H1 (cell line): Measurements from ENCODE around the gene BBS7. TPM values are rescaled to one million over a fixed set of nuclear protein-coding genes. Genes with fewer than 3 reads are reported as not detected.

ENCODE experiments used
- CTCF ChIA-PET: fragments of 300-600 bp; sonication (Branson Sonifier 250); formaldehyde crosslinking; loops from one replicate; lab custom pipeline; 2021; ENCODE audit not compliant: partially characterized antibody; lab: Charles Lee
- POLR2A ChIA-PET: fragments of 300-600 bp; sonication (Branson Sonifier 250); formaldehyde crosslinking; loops from one replicate; lab custom pipeline; 2021; ENCODE audit warnings: inconsistent platforms; ENCODE audit not compliant: partially characterized antibody; lab: Charles Lee
- DNase-seq, 2 experiments: peaks; one replicate each; pipeline versions ENCODE4 v3.0.0 to v3.0.0-alpha.2; 2010 to 2022; ENCODE audit warnings: low spot score in 2 of 2, low read depth in 1 of 2, mixed read lengths in 1 of 2
- FAIRE-seq: peaks from 2 replicates; lab custom pipeline; 2011; peaks lifted over from hg19 to GRCh38; lab: Jason Lieb, UNC
- H2AFZ ChIP-seq: 2 replicates; pipeline ENCODE4 v1.8.1; 2012; ENCODE audit warnings: low read length, inconsistent platforms
- H2AK5ac ChIP-seq: 2 replicates; pipeline ENCODE4 v1.6.1; 2013; ENCODE audit warnings: low read depth, low read length
- H2BK120ac ChIP-seq: replicated peaks from 2 replicates; pipeline ENCODE3; 2013; ENCODE audit warnings: low read depth, low read length, inconsistent platforms
- H2BK12ac ChIP-seq: 2 replicates; pipeline ENCODE4 v1.6.1; 2013; ENCODE audit warnings: low read depth, low read length
- H2BK15ac ChIP-seq: 2 replicates; pipeline ENCODE4 v1.6.1; 2013; ENCODE audit warnings: low read length
- H2BK20ac ChIP-seq: 2 replicates; pipeline ENCODE4 v1.6.1; 2013; ENCODE audit warnings: low read length
- H2BK5ac ChIP-seq: 2 replicates; pipeline ENCODE4 v1.6.1; 2013; ENCODE audit warnings: low read depth, low read length
- H3K14ac ChIP-seq: 2 replicates; pipeline ENCODE4 v1.6.1; 2013; ENCODE audit warnings: inconsistent platforms; ENCODE audit not compliant: insufficient read length
- H3K18ac ChIP-seq: 2 replicates; pipeline ENCODE4 v1.6.1; 2013; ENCODE audit warnings: low read length; ENCODE audit errors: extremely low read depth
- H3K23ac ChIP-seq: 2 replicates; pipeline ENCODE4 v1.6.1; 2013; ENCODE audit warnings: inconsistent platforms; ENCODE audit not compliant: insufficient read length
- H3K23me2 ChIP-seq: 2 replicates; pipeline ENCODE4 v1.6.1; 2013; ENCODE audit warnings: low read depth, low read length
- H3K27ac ChIP-seq: 2 replicates; pipeline ENCODE4 v1.6.1; 2011; ENCODE audit warnings: low read depth, low read length, inconsistent platforms
- H3K27me3 ChIP-seq, 4 experiments: replicated peaks in 1 of 4; 1 replicate in 1 of 4; 2 replicates in 3 of 4; pipeline versions ENCODE4 v1.6.1 to v1.8.1; 2011 to 2013; ENCODE audit warnings: low read length in 3 of 4, mild to moderate bottlenecking in 3 of 4, inconsistent platforms in 2 of 4, mixed read lengths in 2 of 4, moderate library complexity in 1 of 4; ENCODE audit not compliant: control insufficient read depth in 3 of 4, insufficient read depth in 3 of 4; ENCODE audit errors: extremely low read depth in 1 of 4
- H3K36me3 ChIP-seq, 4 experiments: 2 replicates each; pipeline versions ENCODE4 v1.6.1 to v1.8.1; 2011 to 2013; ENCODE audit warnings: mild to moderate bottlenecking in 4 of 4, low read length in 3 of 4, moderate library complexity in 2 of 4, control low read depth in 1 of 4, inconsistent platforms in 1 of 4; ENCODE audit not compliant: insufficient read depth in 4 of 4, control insufficient read depth in 2 of 4
- H3K4ac ChIP-seq: replicated peaks from 2 replicates; pipeline ENCODE3; 2013; ENCODE audit warnings: low read length, low read depth, mixed read lengths, inconsistent platforms; ENCODE audit not compliant: insufficient read length
- H3K4me1 ChIP-seq, 4 experiments: replicated peaks in 1 of 4; 1 replicate in 1 of 4; 2 replicates in 3 of 4; pipeline versions ENCODE4 v1.6.1 to v1.8.1; 2011 to 2013; ENCODE audit warnings: low read length in 3 of 4, inconsistent platforms in 2 of 4, mixed read lengths in 1 of 4; ENCODE audit not compliant: insufficient read depth in 4 of 4, control insufficient read depth in 3 of 4
- H3K4me2 ChIP-seq, 2 experiments: 2 replicates each; pipeline versions ENCODE4 v1.6.1 to v1.8.1; 2011 to 2013; ENCODE audit warnings: low read depth in 2 of 2, low read length in 2 of 2, control low read depth in 1 of 2, inconsistent platforms in 1 of 2, mild to moderate bottlenecking in 1 of 2; ENCODE audit not compliant: insufficient read depth in 1 of 2
- H3K4me3 ChIP-seq, 4 experiments: fragments of 200-600, 300-600 bp in 1 of 4; sonication (generic), shearing (Covaris generic), sonication (Bioruptor Twin) in 1 of 4; 2 replicates each; pipeline versions ENCODE4 v1.5.1 to v1.8.1; 2011 to 2016; ENCODE audit warnings: low read length in 4 of 4, low read depth in 3 of 4, control low read depth in 2 of 4, inconsistent platforms in 2 of 4, mild to moderate bottlenecking in 2 of 4, mixed read lengths in 1 of 4, moderate library complexity in 1 of 4; ENCODE audit not compliant: insufficient read depth in 2 of 4; ENCODE audit errors: extremely low read depth in 1 of 4
- H3K56ac ChIP-seq: replicated peaks from 2 replicates; pipeline ENCODE3; 2013; ENCODE audit warnings: low read depth, mild to moderate bottlenecking, mixed read lengths, low read length, inconsistent platforms; ENCODE audit not compliant: insufficient read length
- H3K79me1 ChIP-seq: 2 replicates; pipeline ENCODE4 v1.6.1; 2013; ENCODE audit warnings: low read depth, low read length, control low read depth
- H3K79me2 ChIP-seq, 2 experiments: 2 replicates each; pipeline versions ENCODE4 v1.6.1 to v1.8.1; 2012 to 2013; ENCODE audit warnings: low read length in 2 of 2, mild to moderate bottlenecking in 2 of 2, inconsistent platforms in 1 of 2; ENCODE audit not compliant: insufficient read depth in 2 of 2, control insufficient read depth in 1 of 2
- H3K9ac ChIP-seq, 4 experiments: replicated peaks in 1 of 4; 1 replicate in 1 of 4; 2 replicates in 3 of 4; pipeline versions ENCODE4 v1.6.1 to v1.8.1; 2011 to 2013; ENCODE audit warnings: low read depth in 3 of 4, low read length in 3 of 4, control low read depth in 2 of 4, mild to moderate bottlenecking in 2 of 4, moderate library complexity in 2 of 4, inconsistent platforms in 1 of 4; ENCODE audit errors: extremely low read depth in 1 of 4
- H3K9me3 ChIP-seq, 2 experiments: 2 replicates each; pipeline versions ENCODE4 v1.6.1 to v1.8.1; 2012 to 2013; ENCODE audit warnings: mild to moderate bottlenecking in 2 of 2, moderate library complexity in 2 of 2, control low read depth in 1 of 2, inconsistent platforms in 1 of 2, low read depth in 1 of 2, low read length in 1 of 2, mixed read lengths in 1 of 2; ENCODE audit not compliant: insufficient read depth in 2 of 2
- H4K20me1 ChIP-seq, 2 experiments: replicated peaks in 1 of 2; 2 replicates each; pipeline versions ENCODE3 to v1.8.1; 2011 to 2013; ENCODE audit warnings: inconsistent platforms in 2 of 2, low read length in 2 of 2, mild to moderate bottlenecking in 1 of 2; ENCODE audit not compliant: insufficient read depth in 2 of 2, control insufficient read depth in 1 of 2
- H4K5ac ChIP-seq: 2 replicates; pipeline ENCODE4 v1.6.1; 2013; ENCODE audit warnings: low read length, low read depth, mixed read lengths, inconsistent platforms; ENCODE audit not compliant: insufficient read length
- H4K8ac ChIP-seq: 2 replicates; pipeline ENCODE4 v1.8.0; 2013; ENCODE audit warnings: mild to moderate bottlenecking, moderate library complexity, low read length, inconsistent platforms; ENCODE audit not compliant: insufficient read depth; ENCODE audit errors: extremely low read depth
- H4K91ac ChIP-seq: replicated peaks from 2 replicates; pipeline ENCODE3; 2013; ENCODE audit warnings: low read length, mixed read lengths, inconsistent platforms; ENCODE audit not compliant: insufficient read length
- BCL11A ChIP-seq, 2 experiments: IDR thresholded peaks; one replicate each; pipeline ENCODE4 v1.6.1; 2011; ENCODE audit warnings: low read depth in 2 of 2, low read length in 2 of 2, mild to moderate bottlenecking in 2 of 2
- CHD2 ChIP-seq: IDR thresholded peaks from 2 replicates; pipeline ENCODE4 v1.6.1; 2012; ENCODE audit warnings: low read length, improper control_type of control experiment
- EZH2 ChIP-seq: fragments of 200-600 bp; sonication (generic); IDR thresholded peaks from 2 replicates; pipeline ENCODE4 v1.7.1; 2012; ENCODE audit warnings: low read depth, mild to moderate bottlenecking, moderate library complexity, low read length, inconsistent platforms; ENCODE audit not compliant: severe bottlenecking
- POLR2AphosphoS5 ChIP-seq: IDR thresholded peaks from 2 replicates; pipeline ENCODE4 v1.6.1; 2011; ENCODE audit warnings: low read depth, low read length
- TCF12 ChIP-seq: IDR thresholded peaks from 2 replicates; pipeline ENCODE4 v1.6.1; 2011; ENCODE audit warnings: low read depth, mild to moderate bottlenecking, low read length
- TEAD4 ChIP-seq: IDR thresholded peaks from 2 replicates; pipeline ENCODE4 v1.6.1; 2012; ENCODE audit warnings: low read depth, low read length, inconsistent platforms, mixed read lengths
- polyA plus RNA-seq, 7 experiments: library from polyadenylated mRNA; depleted of rRNA in 3 of 7; stranded (reverse) in 5 of 7; unstranded in 2 of 7; fragments of >200 nt in 5 of 7; fragments of 200-250 nt in 2 of 7; gene quantifications; 1 replicate in 5 of 7; 2 replicates in 1 of 7; 4 replicates in 1 of 7; pipeline versions ENCODE4 v1.2.1 to v1.2.3, GENCODE V29; 2011 to 2013; ENCODE audit warnings: missing spikeins in 2 of 7, mixed read lengths in 2 of 7
- total RNA-seq: library from RNA; stranded (reverse); fragmentation: NEBNext Ultra II Directional; extraction: Animal tissue kit (Norgen Biotek cat#: 25700); gene quantifications from 2 replicates; pipeline ENCODE4 v1.2.1, GENCODE V29; 2021
- TF ChIP-seq, protein P1 (sequence below): IDR thresholded peaks from 2 replicates; pipeline ENCODE4 v1.6.1; 2012; ENCODE audit warnings: low read length, inconsistent platforms

Gene BBS7
- total and polyA plus RNA-seq, 2 of the 8 experiments (the other 6 are each of a cell fraction or from before 2014, with no cell fraction given), result 16.6 to 21.5 TPM

DNA sequence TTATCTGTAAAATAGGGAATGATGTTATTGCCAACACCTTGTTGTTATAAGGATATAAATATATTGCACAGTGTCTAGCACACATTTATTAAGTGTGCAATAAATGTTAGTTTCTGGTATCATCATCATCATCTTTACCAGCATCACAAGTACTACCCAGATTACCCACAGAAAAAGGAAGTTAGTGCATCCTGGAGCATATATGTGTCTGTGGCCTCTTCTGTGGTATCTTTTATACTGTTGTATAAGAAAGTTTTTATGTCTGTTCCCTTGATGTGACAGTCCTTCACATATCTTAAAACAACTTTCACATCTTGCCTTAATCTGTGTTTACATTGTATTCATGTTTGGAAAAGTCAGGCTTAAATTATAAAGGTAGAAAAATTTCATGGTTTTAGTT lies 59.2 kb downstream of the BBS7 start:
- H3K23me2 ChIP-seq, result no peaks in the 10 kb centered on the region
- H2BK120ac ChIP-seq, result no peak overlapping the region
- no peaks in the 10 kb centered on the region for H3K4me1 ChIP-seq
- no peaks in the 10 kb centered on the region for H3K79me1 ChIP-seq
- TF ChIP-seq TCF12 (no peak), BCL11A (IDR thresholded peaks at IDR 0.05; ENCODE audit: low read depth in 2 of 2, low read length in 2 of 2) (no peak), CHD2 (no peak), TEAD4 (no peak), POLR2AphosphoS5 (no peak), EZH2 (no peak)
- TF ChIP-seq, protein P1, sequence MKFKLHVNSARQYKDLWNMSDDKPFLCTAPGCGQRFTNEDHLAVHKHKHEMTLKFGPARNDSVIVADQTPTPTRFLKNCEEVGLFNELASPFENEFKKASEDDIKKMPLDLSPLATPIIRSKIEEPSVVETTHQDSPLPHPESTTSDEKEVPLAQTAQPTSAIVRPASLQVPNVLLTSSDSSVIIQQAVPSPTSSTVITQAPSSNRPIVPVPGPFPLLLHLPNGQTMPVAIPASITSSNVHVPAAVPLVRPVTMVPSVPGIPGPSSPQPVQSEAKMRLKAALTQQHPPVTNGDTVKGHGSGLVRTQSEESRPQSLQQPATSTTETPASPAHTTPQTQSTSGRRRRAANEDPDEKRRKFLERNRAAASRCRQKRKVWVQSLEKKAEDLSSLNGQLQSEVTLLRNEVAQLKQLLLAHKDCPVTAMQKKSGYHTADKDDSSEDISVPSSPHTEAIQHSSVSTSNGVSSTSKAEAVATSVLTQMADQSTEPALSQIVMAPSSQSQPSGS, result no peak
- POLR2A ChIA-PET, result interaction anchor here (0.8 to 2.7 kb wide), 6 partner anchors 9 to 45 kb away, joined by 3 to 18 read pairs (median 6); partner anchors contain the start of genes CCNA2 and EXOSC9
- no peak overlapping the region for H3K18ac ChIP-seq
- H3K79me2 ChIP-seq, result no peaks in the 10 kb centered on the region
- H3K36me3 ChIP-seq, result peaks cover 7 to 90% (median 55%) of the 10 kb centered on the region in 4 experiments
- H3K27ac ChIP-seq, result no peak overlapping the region
- DNase-seq, result no peak
- no peak overlapping the region for H2BK20ac ChIP-seq
- H2AFZ ChIP-seq, result no peak overlapping the region
- CTCF ChIA-PET, result interaction anchor here (1.0 to 1.8 kb wide), 2 partner anchors 10 to 15 kb away, joined by 3 to 7 read pairs; no protein-coding TSS in a partner anchor
- H3K9ac ChIP-seq, result no peak overlapping the region
- H3K56ac ChIP-seq, result no peak overlapping the region
- H3K4me3 ChIP-seq, result no peak overlapping the region
- H4K91ac ChIP-seq, result no peak overlapping the region
- H3K9me3 ChIP-seq, result no peaks in the 10 kb centered on the region
- no peak overlapping the region for H2BK15ac ChIP-seq
- H3K23ac ChIP-seq, result no peak overlapping the region
- no peak overlapping the region for H3K4me2 ChIP-seq
- no peak for FAIRE-seq
- H4K8ac ChIP-seq, result no peak overlapping the region
- H4K20me1 ChIP-seq, result peaks cover 0 to 2% of the 10 kb centered on the region in 2 experiments
- no peaks in the 10 kb centered on the region for H3K27me3 ChIP-seq
- H3K14ac ChIP-seq, result no peak overlapping the region
- no peak overlapping the region for H3K4ac ChIP-seq
- no peak overlapping the region for H2BK5ac ChIP-seq
- no peak overlapping the region for H2AK5ac ChIP-seq
- no peak overlapping the region for H2BK12ac ChIP-seq
- H4K5ac ChIP-seq, result no peak overlapping the region
